Brain pericyte (primary cell): ENCODE data around the gene TMEM95.

ENCODE experiments used
- DNase-seq: peaks from one replicate; pipeline ENCODE4 v3.0.0-alpha.2; 2012; ENCODE audit warnings: low read depth, low spot score

The TMEM95 gene

GRCh38 chr17:7403977-7404736 lies 49.2 kb downstream of the TMEM95 start, which contains the start of gene TMEM256:
TMEM256 (minus strand) TSS chr17:7404097; CDS start chr17:7404084, 13 bp downstream.
- peak; percentile 98 for DNase-seq

GRCh38 chr17:7404737-7405349 lies 49.9 kb downstream of the TMEM95 start:
- no peak for DNase-seq

- no peak for DNase-seq
Observed at GRCh38 chr17:7405350-7406234, 50.6 kb downstream of the TMEM95 start.

- no peak for DNase-seq
Observed at GRCh38 chr17:7406235-7406825, 51.4 kb downstream of the TMEM95 start.
